Prostate gland (tissue), 2 donors: ENCODE measurements around the gene AOPEP.
A peak's percentile ranks its signal among the peaks of the same experiment; 100 is the strongest.

Source experiments
- CTCF ChIP-seq, 4 experiments: fragments of 200-600 bp in 2 of 4; fragments of 450-650 bp in 2 of 4; sonication (generic) in 2 of 4; IDR thresholded peaks; 1 replicate in 3 of 4; 2 replicates in 1 of 4; pipeline ENCODE4 v1.5.1; 2016 to 2019; ENCODE audit warnings: antibody characterized with exemption in 4 of 4, mild to moderate bottlenecking in 2 of 4, moderate library complexity in 2 of 4
- POLR2A ChIP-seq: fragments of 450-650 bp; IDR thresholded peaks from one replicate; pipeline ENCODE4 v1.6.1; 2016; ENCODE audit warnings: antibody characterized with exemption, mild to moderate bottlenecking

- TF ChIP-seq POLR2A (no peak), CTCF (IDR thresholded peaks at IDR 0.05) (peak in 2 of 4 experiments; percentile 28 to 41)
These were observed 361.3 kb downstream of the AOPEP start for GRCh38 chr9:95087659-95088242.
